ENCODE data around the gene WDR5B. TPM values are rescaled to one million over a fixed set of nuclear protein-coding genes. Genes with fewer than 3 reads are reported as not detected.

The WDR5B gene
- total RNA-seq, 3 donors from 2014 or later, result 2.3 to 3.4 (median 3.2) TPM

DNA sequence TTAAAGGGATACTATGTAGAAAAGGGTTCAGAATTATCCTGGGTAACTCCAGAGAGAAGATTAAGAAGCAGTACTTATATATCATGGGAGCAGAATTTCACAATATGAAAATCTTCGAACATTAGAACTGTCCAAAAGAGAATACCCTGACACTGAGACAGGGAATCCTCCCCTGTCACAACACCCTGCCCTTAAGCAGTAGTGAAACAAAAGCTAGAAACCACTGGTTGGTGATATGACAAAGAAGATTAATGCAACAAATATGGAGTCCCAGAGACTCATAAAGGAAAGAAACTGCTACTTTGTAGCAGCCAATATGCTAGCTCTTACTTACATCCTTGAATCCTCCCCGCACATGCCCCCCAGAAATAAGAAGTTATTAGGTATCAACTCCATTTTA, 51.4 kb downstream of the WDR5B start:
- Histone ChIP-seq H3K4me3 (no peak overlapping the region), H3K9me3 (no peaks in the 10 kb centered on the region), H3K36me3 (ENCODE audit: low read depth) (peaks cover 5% of the 10 kb centered on the region), H3K4me1 (ENCODE audit: low read depth) (peaks cover 28% of the 10 kb centered on the region)
- DNase-seq, result no peak
- ATAC-seq, result no peak
- intact Hi-C loops (cut with DNase I, micrococcal nuclease), result no loop called here
- no peak for TF ChIP-seq CTCF (IDR thresholded peaks at IDR 0.05)

Other genes with a start within 250 kb of the WDR5B start
- gene CASR, start 232.4 kb downstream of the WDR5B start, total RNA-seq, result 1 to 10 TPM in 1 of 3 donors, under 1 TPM in 2; 0.32 to 1.2 (median 0.36) TPM
- 1 to 10 TPM in 2 of 3 donors, under 1 TPM in 1; 0.96 to 1.8 (median 1.5) TPM for gene CSTA, start 90.8 kb downstream of the WDR5B start, total RNA-seq
- gene MIX23, start 32.8 kb downstream of the WDR5B start, total RNA-seq, result 10 to 100 TPM; 27.5 to 37.7 (median 33.2) TPM
- gene FAM162A, start 31.9 kb downstream of the WDR5B start, total RNA-seq, result 100 to 1,000 TPM; 111 to 206 (median 152) TPM
- gene KPNA1, start 98.9 kb upstream of the WDR5B start, total RNA-seq, result 10 to 100 TPM; 43.3 to 80.2 (median 48.8) TPM
- 10 to 100 TPM; 32.2 to 51.1 (median 44.7) TPM for gene PARP9, start 148.2 kb upstream of the WDR5B start, total RNA-seq
- 10 to 100 TPM; 56.0 to 68.3 (median 59.9) TPM for gene DTX3L, start 148.3 kb upstream of the WDR5B start, total RNA-seq
- gene PARP15, start 161.6 kb upstream of the WDR5B start, total RNA-seq, result 1 to 10 TPM; 1.2 to 2.0 (median 1.4) TPM

Data from mucosa of descending colon (tissue), 3 donors.